Breast epithelium (tissue), 3 donors: ENCODE results near the gene MEX3D.

Experiments used
- POLR2A ChIP-seq: fragments of 450-650 bp; IDR thresholded peaks from one replicate; pipeline ENCODE4 v1.6.1; 2016; ENCODE audit warnings: antibody characterized with exemption, mild to moderate bottlenecking, moderate library complexity
- TF ChIP-seq, protein P1 (sequence below), 3 donors: fragments of 450-650 bp; IDR thresholded peaks; one replicate each; pipeline ENCODE4 v1.5.1; 2016 to 2017; ENCODE audit warnings: antibody characterized with exemption in 3 of 3, mild to moderate bottlenecking in 3 of 3, moderate library complexity in 3 of 3

DNA sequence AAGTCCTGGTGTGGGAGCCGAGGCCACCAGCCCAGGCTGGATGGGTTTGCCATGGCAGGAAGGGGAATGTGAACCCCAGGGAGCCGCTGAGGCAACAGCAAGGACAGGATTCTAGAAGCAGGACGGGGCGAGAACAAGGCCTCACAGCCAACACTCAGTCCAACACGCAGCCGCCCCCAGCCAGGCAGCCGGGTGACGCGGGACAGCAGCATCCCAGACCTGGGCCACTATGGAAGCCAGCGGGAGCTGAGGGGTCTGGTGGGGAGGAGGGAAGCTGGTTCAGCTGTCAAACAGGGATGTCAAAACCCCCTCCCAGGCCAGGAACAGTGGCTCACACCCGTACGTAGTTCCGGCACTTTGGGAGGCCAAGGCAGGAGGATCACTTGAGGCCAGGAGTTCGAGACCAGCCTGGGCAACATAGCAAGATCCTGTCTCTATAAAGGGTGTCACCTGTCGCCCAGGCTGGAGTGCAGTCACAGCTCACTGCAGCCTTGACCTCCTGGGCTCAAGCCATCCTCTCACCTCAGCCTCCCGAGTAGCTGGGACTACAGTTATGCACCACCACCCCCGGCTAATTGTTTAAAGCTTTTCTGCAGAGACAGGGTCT, 6.8 kb downstream of the MEX3D start:
- TF ChIP-seq, protein P1, sequence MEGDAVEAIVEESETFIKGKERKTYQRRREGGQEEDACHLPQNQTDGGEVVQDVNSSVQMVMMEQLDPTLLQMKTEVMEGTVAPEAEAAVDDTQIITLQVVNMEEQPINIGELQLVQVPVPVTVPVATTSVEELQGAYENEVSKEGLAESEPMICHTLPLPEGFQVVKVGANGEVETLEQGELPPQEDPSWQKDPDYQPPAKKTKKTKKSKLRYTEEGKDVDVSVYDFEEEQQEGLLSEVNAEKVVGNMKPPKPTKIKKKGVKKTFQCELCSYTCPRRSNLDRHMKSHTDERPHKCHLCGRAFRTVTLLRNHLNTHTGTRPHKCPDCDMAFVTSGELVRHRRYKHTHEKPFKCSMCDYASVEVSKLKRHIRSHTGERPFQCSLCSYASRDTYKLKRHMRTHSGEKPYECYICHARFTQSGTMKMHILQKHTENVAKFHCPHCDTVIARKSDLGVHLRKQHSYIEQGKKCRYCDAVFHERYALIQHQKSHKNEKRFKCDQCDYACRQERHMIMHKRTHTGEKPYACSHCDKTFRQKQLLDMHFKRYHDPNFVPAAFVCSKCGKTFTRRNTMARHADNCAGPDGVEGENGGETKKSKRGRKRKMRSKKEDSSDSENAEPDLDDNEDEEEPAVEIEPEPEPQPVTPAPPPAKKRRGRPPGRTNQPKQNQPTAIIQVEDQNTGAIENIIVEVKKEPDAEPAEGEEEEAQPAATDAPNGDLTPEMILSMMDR (IDR thresholded peaks at IDR 0.05): no peak
- TF ChIP-seq POLR2A: no peak
